ENCODE measurements around the gene GALNT13.

DNA sequence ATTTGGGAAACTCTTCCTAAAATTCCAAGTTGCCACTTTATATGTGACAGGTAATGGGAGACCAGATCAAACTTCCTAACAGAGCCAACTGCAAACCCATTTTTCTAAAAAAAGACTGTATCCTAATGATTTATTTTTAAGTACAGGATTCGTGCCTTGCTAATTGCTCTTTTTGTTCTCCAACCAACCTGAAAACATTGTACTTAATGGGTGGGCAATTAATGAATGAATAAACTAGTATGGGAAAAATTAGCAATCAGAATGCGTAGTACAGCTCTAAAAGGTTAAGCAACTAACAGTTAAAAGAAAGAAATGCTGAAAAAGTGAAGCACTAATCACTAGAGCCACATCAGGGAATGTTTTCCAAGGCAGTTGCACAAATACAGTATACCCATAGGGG, 609.6 kb downstream of the GALNT13 start:
- TF ChIP-seq, protein P1, sequence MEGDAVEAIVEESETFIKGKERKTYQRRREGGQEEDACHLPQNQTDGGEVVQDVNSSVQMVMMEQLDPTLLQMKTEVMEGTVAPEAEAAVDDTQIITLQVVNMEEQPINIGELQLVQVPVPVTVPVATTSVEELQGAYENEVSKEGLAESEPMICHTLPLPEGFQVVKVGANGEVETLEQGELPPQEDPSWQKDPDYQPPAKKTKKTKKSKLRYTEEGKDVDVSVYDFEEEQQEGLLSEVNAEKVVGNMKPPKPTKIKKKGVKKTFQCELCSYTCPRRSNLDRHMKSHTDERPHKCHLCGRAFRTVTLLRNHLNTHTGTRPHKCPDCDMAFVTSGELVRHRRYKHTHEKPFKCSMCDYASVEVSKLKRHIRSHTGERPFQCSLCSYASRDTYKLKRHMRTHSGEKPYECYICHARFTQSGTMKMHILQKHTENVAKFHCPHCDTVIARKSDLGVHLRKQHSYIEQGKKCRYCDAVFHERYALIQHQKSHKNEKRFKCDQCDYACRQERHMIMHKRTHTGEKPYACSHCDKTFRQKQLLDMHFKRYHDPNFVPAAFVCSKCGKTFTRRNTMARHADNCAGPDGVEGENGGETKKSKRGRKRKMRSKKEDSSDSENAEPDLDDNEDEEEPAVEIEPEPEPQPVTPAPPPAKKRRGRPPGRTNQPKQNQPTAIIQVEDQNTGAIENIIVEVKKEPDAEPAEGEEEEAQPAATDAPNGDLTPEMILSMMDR (IDR thresholded peaks at IDR 0.05; ENCODE audit: low read depth, low read length), result no peak
- TF ChIP-seq EZH2phosphoT487 (IDR thresholded peaks at IDR 0.05; ENCODE audit: low read depth), result no peak

Measured in OCI-LY3 (cell line).